DMS114 treated with DMSO at 0.1 percent for 48 hours (cell line): Measurements from ENCODE around the gene STPG3.

Experiments
- DNase-seq: peaks from one replicate; lab custom pipeline; 2025; ENCODE audit not compliant: unreplicated experiment; lab: John Stamatoyannopoulos, UW

Gene STPG3

DNA sequence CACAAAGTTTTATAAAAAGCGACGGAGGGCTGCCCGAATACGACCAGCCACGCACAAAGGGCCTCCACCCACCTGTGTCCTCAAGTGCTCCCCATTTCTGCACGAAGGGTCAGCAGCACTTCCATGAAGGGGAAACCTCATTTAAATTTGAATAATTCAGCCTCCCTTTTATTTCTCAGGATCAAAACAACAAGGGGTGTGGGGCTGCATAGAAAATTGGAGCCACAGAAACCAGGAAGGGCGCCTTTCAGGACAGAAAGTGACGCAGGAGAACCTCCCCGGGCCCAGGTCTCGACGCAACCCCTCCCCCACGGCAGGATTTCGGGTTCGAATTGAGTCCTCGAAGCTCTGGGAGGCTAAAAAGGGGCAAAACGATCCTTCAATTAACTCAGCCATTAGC, 48.9 kb downstream of the STPG3 start:
- DNase-seq, result no peak

DNA sequence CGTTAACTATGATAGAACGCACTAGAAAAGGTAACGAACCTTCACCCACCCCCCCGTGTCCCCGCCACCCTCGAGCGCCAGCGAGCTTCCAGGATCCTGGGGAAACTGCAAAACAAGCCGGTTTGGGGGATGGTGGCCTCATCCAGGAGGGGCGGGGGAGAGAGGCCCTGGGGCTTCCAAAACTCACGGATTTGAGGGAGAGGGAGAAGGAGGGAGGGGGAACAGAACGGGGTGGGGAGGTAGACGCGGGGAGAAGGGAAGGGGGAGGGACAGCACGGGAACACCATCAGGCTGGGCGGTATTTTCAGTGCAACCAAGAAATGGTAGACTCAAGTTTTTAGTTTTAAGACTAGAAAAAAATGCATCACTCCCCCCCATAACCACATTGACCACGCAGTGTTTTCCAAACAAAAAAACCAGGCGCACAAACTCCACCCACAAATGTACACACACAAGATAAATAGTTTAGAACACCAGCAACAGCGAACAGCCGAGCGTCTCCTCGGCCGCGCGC, 49.5 kb downstream of the STPG3 start:
- DNase-seq, result no peak

DNA sequence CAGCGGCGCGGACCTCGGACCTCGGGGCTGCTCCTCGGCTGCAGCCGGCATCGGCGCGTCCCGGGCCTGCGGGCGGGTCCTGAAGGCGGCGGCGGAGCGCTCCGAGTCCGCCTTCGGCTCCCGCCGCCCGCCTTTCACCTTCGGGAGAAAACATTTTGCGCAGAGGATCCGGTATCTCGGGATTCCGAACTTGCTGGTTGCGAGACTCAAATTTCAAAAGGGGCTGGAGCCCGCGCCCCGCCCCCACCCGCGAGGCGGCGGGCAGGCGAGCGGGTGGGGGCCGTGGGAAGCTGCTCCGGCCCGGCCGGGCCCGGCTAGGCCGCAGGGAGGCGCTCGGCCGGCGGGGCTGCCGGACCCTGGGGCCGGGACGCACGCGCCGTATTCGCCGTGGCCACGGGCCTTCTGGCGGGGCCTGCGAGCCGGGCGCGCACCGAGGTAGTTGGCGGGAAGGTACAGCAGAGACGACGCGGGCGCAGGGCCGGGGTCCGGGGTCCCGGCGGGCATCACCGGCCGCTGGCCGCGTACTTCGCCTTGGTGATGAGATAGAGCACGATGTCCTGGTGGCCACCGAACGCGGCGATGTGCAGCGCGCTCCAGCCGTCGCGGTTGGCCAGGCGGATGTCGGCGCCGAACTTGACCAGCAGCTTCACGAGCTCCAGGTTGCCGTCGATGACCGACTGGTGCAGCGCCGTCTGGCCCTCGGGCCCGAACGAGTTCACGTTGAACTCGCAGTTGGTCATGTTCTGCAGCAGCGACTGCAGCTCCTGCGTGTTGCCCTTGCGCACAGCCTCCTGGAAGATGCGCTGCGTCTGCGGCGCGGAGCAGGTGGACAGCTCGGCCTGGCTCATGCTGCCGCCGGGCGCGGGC, 50.2 kb downstream of the STPG3 start:
- peak; percentile 12 for DNase-seq

DNA sequence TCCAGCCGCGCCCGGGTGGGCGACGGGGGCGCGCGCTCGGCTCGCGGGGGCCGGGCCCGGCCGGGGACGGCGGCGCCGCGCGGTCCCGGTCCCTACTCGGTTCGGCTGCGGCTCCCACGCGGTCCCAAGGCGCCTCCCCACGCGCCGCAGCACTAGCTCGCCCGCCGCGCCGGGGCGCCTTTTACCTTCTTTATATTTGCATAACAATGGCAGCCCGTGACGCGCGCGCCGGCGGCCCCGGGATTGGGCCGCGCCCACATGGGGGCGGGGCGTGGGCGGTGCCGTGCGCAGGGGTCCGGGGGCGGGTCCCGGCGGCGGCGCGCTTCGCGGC, 51.0 kb downstream of the STPG3 start, which contains the start of gene NRARP:
Gene NRARP (minus strand): TSS at position 154 of the 331 bp plus-strand sequence. CDS start 343 bp downstream, outside the sequence.
- peak; percentile 33 for DNase-seq

DNA sequence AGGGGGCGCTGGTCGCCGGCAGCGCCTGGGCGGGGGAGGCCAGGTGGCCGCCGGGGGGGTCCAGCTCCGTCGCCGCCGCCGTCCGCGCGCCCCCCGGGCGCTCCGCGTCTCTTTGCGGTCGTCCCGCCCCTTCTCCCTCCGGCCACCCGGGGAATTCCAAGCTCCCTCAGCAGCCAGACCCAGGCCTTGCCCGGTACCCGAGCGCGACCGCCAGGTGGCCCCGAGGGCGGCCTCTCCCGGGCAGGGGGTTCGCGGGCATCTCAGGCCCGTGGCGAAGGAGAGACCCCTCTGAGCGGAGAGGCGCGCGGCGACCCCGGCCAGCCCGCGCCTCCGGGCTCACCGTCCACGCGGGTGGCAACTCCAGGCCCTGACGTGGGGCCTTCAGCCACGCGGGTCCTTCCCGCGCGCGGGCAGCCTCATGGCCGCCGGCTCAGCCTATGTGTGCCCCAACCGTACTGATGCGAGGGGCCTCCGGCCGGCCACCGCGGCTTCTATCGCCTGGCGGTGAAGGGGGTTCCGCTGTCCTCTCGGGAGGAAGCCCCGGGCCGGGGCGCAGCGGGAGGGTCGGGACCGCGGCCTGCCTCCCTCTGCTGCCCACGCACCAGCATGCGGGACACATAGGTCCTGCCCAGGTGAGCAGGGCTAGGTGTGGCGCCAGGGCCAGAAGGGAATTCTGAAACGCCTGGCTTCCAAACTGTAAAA, 51.5 kb downstream of the STPG3 start:
- DNase-seq, result no peak
